ENCODE results near the gene ATP6V0B.

Gene ATP6V0B

GRCh38 chr1:43945674-43946235, 29.0 kb upstream of the ATP6V0B start:
- peak in 1 of 51 donors; percentile 14 for DNase-seq

- DNase-seq = peak; percentile 58 to 99 (median 96)
Measured at GRCh38 chr1:43946236-43947060, 28.3 kb upstream of the ATP6V0B start, which contains the start of gene IPO13. Gene IPO13 (plus strand): TSS chr1:43946950. CDS start chr1:43947601, 651 bp downstream.

GRCh38 chr1:43947061-43947873, 27.5 kb upstream of the ATP6V0B start:
- peak in 8 of 51 donors; percentile 13 to 60 (median 32) for DNase-seq

- peak in 1 of 51 donors; percentile 38 for DNase-seq
Measured at GRCh38 chr1:43947874-43948437, 26.8 kb upstream of the ATP6V0B start.

GRCh38 chr1:43949678-43950077, 25.1 kb upstream of the ATP6V0B start:
- DNase-seq = peak in 2 of 51 donors; percentile 16 to 27

GRCh38 chr1:43951021-43951985, 23.5 kb upstream of the ATP6V0B start:
- DNase-seq = no peak

- DNase-seq = peak in 23 of 51 donors; percentile 16 to 73 (median 43)
Measured at GRCh38 chr1:43952731-43953346, 21.9 kb upstream of the ATP6V0B start.

- DNase-seq = no peak
Measured at GRCh38 chr1:43953361-43953760, 21.4 kb upstream of the ATP6V0B start.

- DNase-seq = peak in 40 of 51 donors; percentile 15 to 93 (median 72)
Measured at GRCh38 chr1:43954036-43954435, 20.7 kb upstream of the ATP6V0B start.

- no peak for DNase-seq
Measured at GRCh38 chr1:43956234-43956633, 18.5 kb upstream of the ATP6V0B start.

- DNase-seq = no peak
Measured at GRCh38 chr1:43957407-43958040, 17.2 kb upstream of the ATP6V0B start.

GRCh38 chr1:43958351-43959255, 16.2 kb upstream of the ATP6V0B start:
- DNase-seq = peak in 4 of 51 donors; percentile 19 to 38 (median 26)

- no peak for DNase-seq
Measured at GRCh38 chr1:43960798-43961197, 14.0 kb upstream of the ATP6V0B start.

GRCh38 chr1:43961692-43962091, 13.1 kb upstream of the ATP6V0B start:
- DNase-seq = peak in 3 of 51 donors; percentile 17 to 38 (median 20)

GRCh38 chr1:43962324-43962723, 12.4 kb upstream of the ATP6V0B start:
- DNase-seq = peak in 13 of 51 donors; percentile 9 to 59 (median 31)

- no peak for DNase-seq
Measured at GRCh38 chr1:43963006-43963405, 11.8 kb upstream of the ATP6V0B start.

GRCh38 chr1:43963890-43964289, 10.9 kb upstream of the ATP6V0B start:
- no peak for DNase-seq

- no peak for DNase-seq
Measured at GRCh38 chr1:43965316-43965715, 9.4 kb upstream of the ATP6V0B start.

All from hypothalamus (tissue), 51 donors.